Keratinocyte (primary cell): ENCODE data around the gene PTBP2. TPM values are rescaled to one million over a fixed set of nuclear protein-coding genes. Genes with fewer than 3 reads are reported as not detected.

Experiments
- DNase-seq: peaks from one replicate; pipeline ENCODE4 v3.0.0-alpha.2; 2011; ENCODE audit warnings: low read depth, missing footprints, low spot score
- FAIRE-seq: peaks from 2 replicates; lab custom pipeline; 2011; peaks lifted over from hg19 to GRCh38; lab: Jason Lieb, UNC
- H2AFZ ChIP-seq: 2 replicates; pipeline ENCODE4 v1.6.0; 2012; ENCODE audit warnings: low read length, control low read depth, inconsistent platforms; ENCODE audit not compliant: control insufficient read depth
- H3K27ac ChIP-seq: 2 replicates; pipeline ENCODE4 v1.5.1; 2011; ENCODE audit warnings: low read length; ENCODE audit not compliant: control insufficient read depth, insufficient read depth
- H3K27me3 ChIP-seq: 3 replicates; pipeline ENCODE4 v1.6.0; 2011; ENCODE audit warnings: low read length; ENCODE audit not compliant: control insufficient read depth, insufficient read depth; ENCODE audit errors: extremely low read depth
- H3K36me3 ChIP-seq, 2 experiments: 2 replicates in 1 of 2; 3 replicates in 1 of 2; pipeline ENCODE4 v1.5.1; 2011; ENCODE audit warnings: low read length in 2 of 2, mild to moderate bottlenecking in 1 of 2; ENCODE audit not compliant: control insufficient read depth in 2 of 2, insufficient read depth in 2 of 2; ENCODE audit errors: extremely low read depth in 1 of 2
- H3K4me1 ChIP-seq: 3 replicates; pipeline ENCODE4 v1.5.1; 2011; ENCODE audit warnings: low read length; ENCODE audit not compliant: control insufficient read depth, insufficient read depth; ENCODE audit errors: extremely low read depth
- H3K4me2 ChIP-seq: 3 replicates; pipeline ENCODE4 v1.6.0; 2011; ENCODE audit warnings: low read depth, low read length; ENCODE audit not compliant: control insufficient read depth, insufficient read depth; ENCODE audit errors: extremely low read depth
- H3K4me3 ChIP-seq, 3 experiments: fragments of 200-600 bp in 1 of 3; sonication (generic) in 1 of 3; 2 replicates in 2 of 3; 3 replicates in 1 of 3; pipeline ENCODE4 v1.5.1; 2011 to 2016; ENCODE audit warnings: low read length in 3 of 3, mild to moderate bottlenecking in 3 of 3, control low read depth in 2 of 3, inconsistent platforms in 1 of 3, low read depth in 1 of 3, mixed read lengths in 1 of 3, mixed run types in 1 of 3, moderate library complexity in 1 of 3; ENCODE audit not compliant: control insufficient read depth in 2 of 3, insufficient read depth in 2 of 3; ENCODE audit errors: extremely low read depth in 1 of 3
- H3K79me2 ChIP-seq: 2 replicates; pipeline ENCODE4 v1.6.0; 2012; ENCODE audit warnings: low read length; ENCODE audit not compliant: control insufficient read depth, insufficient read depth
- H3K9ac ChIP-seq: 3 replicates; pipeline ENCODE4 v1.6.0; 2011; ENCODE audit warnings: low read length; ENCODE audit not compliant: control insufficient read depth, insufficient read depth; ENCODE audit errors: extremely low read depth
- H3K9me1 ChIP-seq: 3 replicates; pipeline ENCODE4 v1.6.0; 2011; ENCODE audit warnings: low read length; ENCODE audit not compliant: control insufficient read depth, insufficient read depth; ENCODE audit errors: extremely low read depth
- H3K9me3 ChIP-seq: 2 replicates; pipeline ENCODE4 v1.5.1; 2012; ENCODE audit warnings: low read depth, low read length; ENCODE audit not compliant: control insufficient read depth
- H4K20me1 ChIP-seq: 3 replicates; pipeline ENCODE4 v1.6.0; 2011; ENCODE audit warnings: low read length; ENCODE audit not compliant: control insufficient read depth, insufficient read depth; ENCODE audit errors: extremely low read depth
- EZH2 ChIP-seq: IDR thresholded peaks from one replicate; pipeline ENCODE4 v1.6.1; 2012; ENCODE audit warnings: inconsistent platforms, mild to moderate bottlenecking, low read length, moderate library complexity
- dilution Hi-C: fragments of 300-500 bp; cut with MboI; formaldehyde crosslinking; loops from one replicate; pipeline ENCODE4 v1.7.0; 2020; ENCODE audit warnings: low sequenced_read_pairs; ENCODE audit not compliant: extremely low pct_ligation_motif_present
- polyA minus RNA-seq, 3 experiments: library from RNA; depleted of rRNA, polyadenylated mRNA; stranded (reverse); fragments of >200 nt; gene quantifications; 1 replicate in 1 of 3; 2 replicates in 1 of 3; 3 replicates in 1 of 3; pipeline ENCODE4 v1.2.3, GENCODE V29; 2011
- polyA plus RNA-seq, 5 experiments: library from polyadenylated mRNA; depleted of rRNA in 3 of 5; stranded (reverse) in 3 of 5; stranded (forward) in 1 of 5; unstranded in 1 of 5; fragments of >200 nt; gene quantifications; 1 replicate in 1 of 5; 2 replicates in 3 of 5; 3 replicates in 1 of 5; pipeline versions ENCODE4 v1.2.1 to v1.2.3, GENCODE V29; 2011 to 2012; ENCODE audit warnings: missing spikeins in 2 of 5, low read depth in 1 of 5, low replicate concordance in 1 of 5
- TF ChIP-seq, protein P1 (sequence below), 3 experiments: IDR thresholded peaks in 1 of 3; conservative IDR thresholded peaks in 1 of 3; optimal IDR thresholded peaks in 1 of 3; 2 replicates in 2 of 3; 3 replicates in 1 of 3; pipeline versions ENCODE3 to v1.5.1; 2011; ENCODE audit warnings: low read length in 3 of 3, mild to moderate bottlenecking in 3 of 3, moderate library complexity in 2 of 3, control low read depth in 1 of 3, inconsistent platforms in 1 of 3; ENCODE audit not compliant: insufficient read depth in 2 of 3; ENCODE audit errors: extremely low read depth in 1 of 3

PTBP2 gene, protein sequence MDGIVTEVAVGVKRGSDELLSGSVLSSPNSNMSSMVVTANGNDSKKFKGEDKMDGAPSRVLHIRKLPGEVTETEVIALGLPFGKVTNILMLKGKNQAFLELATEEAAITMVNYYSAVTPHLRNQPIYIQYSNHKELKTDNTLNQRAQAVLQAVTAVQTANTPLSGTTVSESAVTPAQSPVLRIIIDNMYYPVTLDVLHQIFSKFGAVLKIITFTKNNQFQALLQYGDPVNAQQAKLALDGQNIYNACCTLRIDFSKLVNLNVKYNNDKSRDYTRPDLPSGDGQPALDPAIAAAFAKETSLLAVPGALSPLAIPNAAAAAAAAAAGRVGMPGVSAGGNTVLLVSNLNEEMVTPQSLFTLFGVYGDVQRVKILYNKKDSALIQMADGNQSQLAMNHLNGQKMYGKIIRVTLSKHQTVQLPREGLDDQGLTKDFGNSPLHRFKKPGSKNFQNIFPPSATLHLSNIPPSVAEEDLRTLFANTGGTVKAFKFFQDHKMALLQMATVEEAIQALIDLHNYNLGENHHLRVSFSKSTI
- 4.9 to 9.5 TPM (median 5.6 TPM) in 3 replicates for polyA plus RNA-seq
- 2.1 TPM for polyA plus RNA-seq (2011; ENCODE audit: low read depth)
- polyA plus RNA-seq (2011; cell fraction: cytosol; rRNA removed), result 1.5 and 4.7 TPM in 2 replicates
- 11.1 and 16.0 TPM in 2 replicates for polyA plus RNA-seq (2011; cell fraction: nucleus; rRNA removed)
- 4.0 and 4.9 TPM in 2 replicates for polyA plus RNA-seq (2012; ENCODE audit: low replicate concordance)
- polyA minus RNA-seq, result 3.9 to 19.8 TPM (median 7.3 TPM) in 3 replicates
- 1.5 TPM for polyA minus RNA-seq (2011; cell fraction: cytosol; rRNA and poly(A)+ RNA removed)
- 12.5 and 28.4 TPM in 2 replicates for polyA minus RNA-seq (2011; cell fraction: nucleus; rRNA and poly(A)+ RNA removed)

DNA sequence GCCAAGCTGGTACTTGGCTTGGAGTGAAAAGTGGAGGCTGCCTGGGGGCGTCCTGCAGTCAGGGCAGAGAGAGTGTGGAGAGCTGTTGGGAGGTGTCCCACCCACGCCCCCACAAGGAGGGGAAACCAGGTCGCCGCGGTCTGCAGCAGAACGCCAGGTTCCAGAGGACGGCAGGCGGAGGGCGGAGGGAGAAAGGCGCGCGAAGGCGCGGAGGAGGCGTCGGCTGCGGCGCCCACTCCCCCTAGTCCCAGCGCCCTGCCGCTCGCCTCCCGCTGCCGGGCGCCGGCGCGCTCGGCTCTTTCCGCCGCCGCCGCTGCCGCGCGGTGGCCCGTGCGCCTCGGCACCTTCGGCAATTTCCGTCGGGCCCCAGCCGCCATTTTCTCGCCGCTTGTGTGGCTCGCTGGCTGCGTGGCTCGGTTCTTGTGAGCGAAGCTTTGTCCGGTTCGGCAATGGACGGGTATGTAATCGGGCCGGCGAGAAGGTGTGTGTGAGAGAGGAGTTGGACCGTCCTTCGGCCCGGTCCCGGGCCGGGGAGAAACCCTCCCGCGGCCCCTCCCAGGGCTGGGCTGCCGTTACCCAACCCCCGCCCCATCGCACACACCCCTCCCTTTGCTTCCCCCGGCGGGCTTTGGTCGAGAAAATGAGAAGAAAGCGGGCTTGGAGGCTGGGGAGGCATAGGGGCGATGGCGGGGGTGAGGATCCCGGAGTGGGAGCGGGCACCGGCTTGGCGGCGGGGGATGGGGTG, at the start of gene PTBP2:
Gene PTBP2, plus strand, starts transcription at position 369 of the 745 bp plus-strand sequence. Its CDS starts 81 bp downstream, at position 450.
- FAIRE-seq (no peak), DNase-seq (no peak)
- peaks cover 41% of the 10 kb centered on the region for H3K79me2 ChIP-seq
- H3K9me1 ChIP-seq, result no peaks in the 10 kb centered on the region
- H3K4me2 ChIP-seq, result peak within 1 kb of the TSS; percentile 87
- peaks cover 6% of the 10 kb centered on the region for H3K4me1 ChIP-seq
- TF ChIP-seq, protein P1, sequence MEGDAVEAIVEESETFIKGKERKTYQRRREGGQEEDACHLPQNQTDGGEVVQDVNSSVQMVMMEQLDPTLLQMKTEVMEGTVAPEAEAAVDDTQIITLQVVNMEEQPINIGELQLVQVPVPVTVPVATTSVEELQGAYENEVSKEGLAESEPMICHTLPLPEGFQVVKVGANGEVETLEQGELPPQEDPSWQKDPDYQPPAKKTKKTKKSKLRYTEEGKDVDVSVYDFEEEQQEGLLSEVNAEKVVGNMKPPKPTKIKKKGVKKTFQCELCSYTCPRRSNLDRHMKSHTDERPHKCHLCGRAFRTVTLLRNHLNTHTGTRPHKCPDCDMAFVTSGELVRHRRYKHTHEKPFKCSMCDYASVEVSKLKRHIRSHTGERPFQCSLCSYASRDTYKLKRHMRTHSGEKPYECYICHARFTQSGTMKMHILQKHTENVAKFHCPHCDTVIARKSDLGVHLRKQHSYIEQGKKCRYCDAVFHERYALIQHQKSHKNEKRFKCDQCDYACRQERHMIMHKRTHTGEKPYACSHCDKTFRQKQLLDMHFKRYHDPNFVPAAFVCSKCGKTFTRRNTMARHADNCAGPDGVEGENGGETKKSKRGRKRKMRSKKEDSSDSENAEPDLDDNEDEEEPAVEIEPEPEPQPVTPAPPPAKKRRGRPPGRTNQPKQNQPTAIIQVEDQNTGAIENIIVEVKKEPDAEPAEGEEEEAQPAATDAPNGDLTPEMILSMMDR (optimal IDR thresholded peaks at IDR 0.05 in 1 of 3, IDR thresholded peaks at IDR 0.05 in 1 of 3, conservative IDR thresholded peaks at IDR 0.05 in 1 of 3; ENCODE audit: extremely low read depth in 1 of 3, insufficient read depth in 2 of 3, low read length in 3 of 3), result no peak
- no peak for TF ChIP-seq EZH2
- H3K4me3 ChIP-seq, result peak within 1 kb of the TSS; percentile 68 to 98 (median 98)
- H3K9me3 ChIP-seq, result no peaks in the 10 kb centered on the region
- H3K27me3 ChIP-seq, result no peaks in the 10 kb centered on the region
- dilution Hi-C loops, result no loop called here
- no peaks in the 10 kb centered on the region for H4K20me1 ChIP-seq
- H2AFZ ChIP-seq, result peak within 1 kb of the TSS; percentile 97
- peak within 1 kb of the TSS; percentile 90 for H3K9ac ChIP-seq
- peak within 1 kb of the TSS; percentile 58 for H3K27ac ChIP-seq
- peaks cover 0 to 1% of the 10 kb centered on the region in 2 experiments for H3K36me3 ChIP-seq

DNA sequence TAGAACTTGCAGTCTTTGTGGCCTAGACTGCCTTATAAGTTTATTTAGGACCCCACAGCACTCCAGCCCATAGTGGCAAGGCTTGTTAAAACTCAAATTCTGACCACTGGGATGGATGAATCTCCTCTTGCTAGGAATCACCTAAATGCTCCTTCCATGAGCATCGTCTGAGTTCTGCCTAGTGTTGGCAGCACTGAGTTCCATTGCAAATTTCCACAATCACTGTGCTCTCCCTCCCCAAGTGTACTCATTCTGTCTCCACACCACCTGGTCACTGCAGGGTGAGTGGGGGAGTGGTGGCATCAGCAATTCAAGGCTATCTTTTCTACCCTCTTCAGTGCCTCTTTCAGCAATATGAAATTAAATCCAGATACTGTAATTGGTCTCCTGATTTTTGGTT, 46.7 kb upstream of the PTBP2 start:
- Histone ChIP-seq H4K20me1 (no peaks in the 10 kb centered on the region), H3K4me1 (no peaks in the 10 kb centered on the region), H3K27me3 (no peaks in the 10 kb centered on the region), H3K9me3 (no peaks in the 10 kb centered on the region), H3K9me1 (no peaks in the 10 kb centered on the region), H3K4me3 (no peak overlapping the region), H3K9ac (no peak overlapping the region), H3K79me2 (no peaks in the 10 kb centered on the region), H3K4me2 (no peak overlapping the region), H3K27ac (no peak overlapping the region), H3K36me3 (no peaks in the 10 kb centered on the region), H2AFZ (no peak overlapping the region)
- DNase-seq (no peak), FAIRE-seq (no peak)
- dilution Hi-C loops, result no loop called here
- TF ChIP-seq EZH2, result no peak
- TF ChIP-seq, protein P1 (optimal IDR thresholded peaks at IDR 0.05 in 1 of 3, IDR thresholded peaks at IDR 0.05 in 1 of 3, conservative IDR thresholded peaks at IDR 0.05 in 1 of 3; ENCODE audit: extremely low read depth in 1 of 3, insufficient read depth in 2 of 3, low read length in 3 of 3), result peak in 1 of 3 experiments; percentile 20
